ENCODE data around the gene SLC1A2. TPM values are rescaled to one million over a fixed set of nuclear protein-coding genes. Genes with fewer than 3 reads are reported as not detected.

SLC1A2 gene
- total RNA-seq, 1 donor from 2014 or later, result 4.9 TPM

GRCh38 chr11:35302398-35302797 lies 117.0 kb downstream of the SLC1A2 start:
- no peaks in the 10 kb centered on the region for H3K27me3 ChIP-seq
- H3F3A ChIP-seq (ENCODE audit: low read depth), result no peaks in the 10 kb centered on the region
- no peaks in the 10 kb centered on the region for H3K4me1 ChIP-seq
- H3K9ac ChIP-seq, result no peak overlapping the region
- H3K36me3 ChIP-seq, result no peaks in the 10 kb centered on the region
- Mint-ChIP-seq H3K27ac (no peak overlapping the region), H3K4me1 (peaks cover 5% of the 10 kb centered on the region), H3K4me3 (no peak overlapping the region), H3K27me3 (ENCODE audit: insufficient read depth, low read depth) (no peaks in the 10 kb centered on the region), H3K9me3 (no peaks in the 10 kb centered on the region), H3K36me3 (no peaks in the 10 kb centered on the region)
- no peak for DNase-seq (ENCODE audit: low spot score)
- no peaks in the 10 kb centered on the region for H3K79me2 ChIP-seq (ENCODE audit: low read depth)
- no peak overlapping the region for H3K4me3 ChIP-seq
- no peaks in the 10 kb centered on the region for H3K9me3 ChIP-seq (ENCODE audit: low read depth)
- H3K27ac ChIP-seq, result no peak overlapping the region
- no peaks in the 10 kb centered on the region for H4K20me1 ChIP-seq (ENCODE audit: low read depth)
- TF ChIP-seq, protein P1, sequence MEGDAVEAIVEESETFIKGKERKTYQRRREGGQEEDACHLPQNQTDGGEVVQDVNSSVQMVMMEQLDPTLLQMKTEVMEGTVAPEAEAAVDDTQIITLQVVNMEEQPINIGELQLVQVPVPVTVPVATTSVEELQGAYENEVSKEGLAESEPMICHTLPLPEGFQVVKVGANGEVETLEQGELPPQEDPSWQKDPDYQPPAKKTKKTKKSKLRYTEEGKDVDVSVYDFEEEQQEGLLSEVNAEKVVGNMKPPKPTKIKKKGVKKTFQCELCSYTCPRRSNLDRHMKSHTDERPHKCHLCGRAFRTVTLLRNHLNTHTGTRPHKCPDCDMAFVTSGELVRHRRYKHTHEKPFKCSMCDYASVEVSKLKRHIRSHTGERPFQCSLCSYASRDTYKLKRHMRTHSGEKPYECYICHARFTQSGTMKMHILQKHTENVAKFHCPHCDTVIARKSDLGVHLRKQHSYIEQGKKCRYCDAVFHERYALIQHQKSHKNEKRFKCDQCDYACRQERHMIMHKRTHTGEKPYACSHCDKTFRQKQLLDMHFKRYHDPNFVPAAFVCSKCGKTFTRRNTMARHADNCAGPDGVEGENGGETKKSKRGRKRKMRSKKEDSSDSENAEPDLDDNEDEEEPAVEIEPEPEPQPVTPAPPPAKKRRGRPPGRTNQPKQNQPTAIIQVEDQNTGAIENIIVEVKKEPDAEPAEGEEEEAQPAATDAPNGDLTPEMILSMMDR (IDR thresholded peaks at IDR 0.05), result no peak
- TF ChIP-seq EZH2 (IDR thresholded peaks at IDR 0.05), result no peak
- H2AFZ ChIP-seq (replicated peaks), result no peak overlapping the region
- H3K4me2 ChIP-seq, result no peak overlapping the region

- H3K27me3 ChIP-seq, result no peaks in the 10 kb centered on the region
- TF ChIP-seq, protein P1 (IDR thresholded peaks at IDR 0.05), result no peak
- TF ChIP-seq EZH2phosphoT487 (IDR thresholded peaks at IDR 0.05) (no peak), EZH2 (IDR thresholded peaks at IDR 0.05) (no peak)
- H2AFZ ChIP-seq (replicated peaks), result no peak overlapping the region
- no peak overlapping the region for H3K27ac ChIP-seq
- H3K4me2 ChIP-seq, result no peak overlapping the region
- Mint-ChIP-seq H3K4me3 (no peak overlapping the region), H3K27ac (no peak overlapping the region), H3K36me3 (no peaks in the 10 kb centered on the region), H3K4me1 (no peaks in the 10 kb centered on the region), H3K9me3 (no peaks in the 10 kb centered on the region), H3K27me3 (ENCODE audit: insufficient read depth, low read depth) (no peaks in the 10 kb centered on the region)
- no peaks in the 10 kb centered on the region for H4K20me1 ChIP-seq (ENCODE audit: low read depth)
- no peaks in the 10 kb centered on the region for H3F3A ChIP-seq (ENCODE audit: low read depth)
- H3K36me3 ChIP-seq, result no peaks in the 10 kb centered on the region
- no peaks in the 10 kb centered on the region for H3K79me2 ChIP-seq (ENCODE audit: low read depth)
- no peaks in the 10 kb centered on the region for H3K4me1 ChIP-seq
- H3K9me3 ChIP-seq (ENCODE audit: low read depth), result no peaks in the 10 kb centered on the region
- DNase-seq (ENCODE audit: low spot score), result no peak
- no peak overlapping the region for H3K9ac ChIP-seq
- no peak overlapping the region for H3K4me3 ChIP-seq
Observed at GRCh38 chr11:35298369-35298768, 121.0 kb downstream of the SLC1A2 start.

- H3K9ac ChIP-seq, result no peak overlapping the region
- TF ChIP-seq, protein P1 (IDR thresholded peaks at IDR 0.05), result no peak
- TF ChIP-seq EZH2 (IDR thresholded peaks at IDR 0.05), result no peak
- H3K4me1 ChIP-seq, result no peaks in the 10 kb centered on the region
- no peak overlapping the region for H3K4me3 Mint-ChIP-seq
- no peaks in the 10 kb centered on the region for H3F3A ChIP-seq (ENCODE audit: low read depth)
- no peak overlapping the region for H2AFZ ChIP-seq (replicated peaks)
- no peak overlapping the region for H3K27ac Mint-ChIP-seq
- no peak overlapping the region for H3K4me3 ChIP-seq
- H3K27me3 ChIP-seq, result no peaks in the 10 kb centered on the region
- no peak overlapping the region for H3K4me2 ChIP-seq
- DNase-seq (ENCODE audit: low spot score), result no peak
- no peaks in the 10 kb centered on the region for H4K20me1 ChIP-seq (ENCODE audit: low read depth)
- no peaks in the 10 kb centered on the region for H3K79me2 ChIP-seq (ENCODE audit: low read depth)
- H3K9me3 ChIP-seq (ENCODE audit: low read depth), result no peaks in the 10 kb centered on the region
- H3K9me3 Mint-ChIP-seq, result no peaks in the 10 kb centered on the region
- no peaks in the 10 kb centered on the region for H3K36me3 Mint-ChIP-seq
- H3K27me3 Mint-ChIP-seq (ENCODE audit: insufficient read depth, low read depth), result peaks cover 2% of the 10 kb centered on the region
- peaks cover 9% of the 10 kb centered on the region for H3K4me1 Mint-ChIP-seq
- no peak overlapping the region for H3K27ac ChIP-seq
- no peaks in the 10 kb centered on the region for H3K36me3 ChIP-seq
Observed at GRCh38 chr11:35295751-35296150, 123.6 kb downstream of the SLC1A2 start.

GRCh38 chr11:35293699-35294098 lies 125.7 kb downstream of the SLC1A2 start:
- Histone ChIP-seq H4K20me1 (ENCODE audit: low read depth) (no peaks in the 10 kb centered on the region), H3K4me3 (no peak overlapping the region), H3K27ac (no peak overlapping the region), H3K27me3 (no peaks in the 10 kb centered on the region), H3K4me2 (no peak overlapping the region), H3F3A (ENCODE audit: low read depth) (no peaks in the 10 kb centered on the region), H3K9ac (no peak overlapping the region), H3K4me1 (no peaks in the 10 kb centered on the region), H2AFZ (replicated peaks) (no peak overlapping the region), H3K9me3 (ENCODE audit: low read depth) (no peaks in the 10 kb centered on the region), H3K79me2 (ENCODE audit: low read depth) (no peaks in the 10 kb centered on the region), H3K36me3 (no peaks in the 10 kb centered on the region)
- Mint-ChIP-seq H3K36me3 (no peaks in the 10 kb centered on the region), H3K9me3 (no peaks in the 10 kb centered on the region), H3K4me1 (peaks cover 13% of the 10 kb centered on the region), H3K27me3 (ENCODE audit: insufficient read depth, low read depth) (peaks cover 2% of the 10 kb centered on the region), H3K27ac (no peak overlapping the region), H3K4me3 (no peak overlapping the region)
- no peak for DNase-seq (ENCODE audit: low spot score)
- no peak for TF ChIP-seq EZH2 (IDR thresholded peaks at IDR 0.05)

Measured in neural progenitor cell (in vitro differentiated cells).